WTC11 (cell line): Measurements from ENCODE around the gene ZC3H4. TPM values are rescaled to one million over a fixed set of nuclear protein-coding genes. Genes with fewer than 3 reads are reported as not detected.
A peak's percentile ranks its signal among the peaks of the same experiment; 100 is the strongest.

Experiments
- ATAC-seq: fragments of 200-7000 bp; cut with Tn5 transposase; 2 replicates; pipeline ENCODE4 v1.10.0; 2021; ENCODE audit warnings: mild to moderate bottlenecking, moderate library complexity
- CTCF ChIA-PET: fragments of 300-600 bp; sonication (Branson Sonifier 250); formaldehyde crosslinking; loops from one replicate; lab custom pipeline; 2021; ENCODE audit warnings: antibody characterized with exemption; lab: Charles Lee
- POLR2A ChIA-PET: fragments of 350-600 bp; sonication (Branson Sonifier 250); formaldehyde crosslinking; loops from one replicate; lab custom pipeline; 2021; ENCODE audit warnings: antibody characterized with exemption; lab: Charles Lee
- DNase-seq: peaks from one replicate; pipeline ENCODE4 v3.0.0; 2021; ENCODE audit warnings: low spot score
- H3K27ac Mint-ChIP-seq: 2 replicates; pipeline ENCODE4 v1.8.0; 2021; ENCODE audit warnings: mixed read lengths
- H3K27me3 Mint-ChIP-seq: 2 replicates; pipeline ENCODE4 v1.8.0; 2021; ENCODE audit warnings: low read depth, mild to moderate bottlenecking, moderate library complexity, mixed read lengths
- H3K36me3 Mint-ChIP-seq: 2 replicates; pipeline ENCODE4 v1.8.0; 2021; ENCODE audit warnings: mixed read lengths
- H3K4me1 Mint-ChIP-seq: 2 replicates; pipeline ENCODE4 v1.8.0; 2022; ENCODE audit warnings: mixed read lengths
- H3K4me3 Mint-ChIP-seq: 2 replicates; pipeline ENCODE4 v1.8.0; 2021; ENCODE audit warnings: mild to moderate bottlenecking, moderate library complexity, mixed read lengths
- H3K9me3 Mint-ChIP-seq: 2 replicates; pipeline ENCODE4 v1.8.0; 2021; ENCODE audit warnings: mixed read lengths
- ETV6 ChIP-seq: sonication (generic); formaldehyde crosslinking; IDR thresholded peaks from 2 replicates; pipeline ENCODE4 v1.8.1; 2022; ENCODE audit warnings: mild to moderate bottlenecking, missing genetic modification reagents
- JAZF1 ChIP-seq: fragments of 250-450 bp; sonication (Bioruptor Pico); IDR thresholded peaks from 2 replicates; pipeline ENCODE4 v1.9.0; 2021; ENCODE audit warnings: moderate library complexity, mild to moderate bottlenecking, inconsistent platforms
- KAT7 ChIP-seq: sonication (generic); formaldehyde crosslinking; IDR thresholded peaks from 2 replicates; pipeline ENCODE4 v1.8.1; 2023; ENCODE audit warnings: missing genetic modification reagents, mild to moderate bottlenecking, borderline replicate concordance
- MYBL2 ChIP-seq: sonication (generic); formaldehyde crosslinking; IDR thresholded peaks from 2 replicates; pipeline ENCODE4 v1.8.1; 2023; ENCODE audit warnings: mild to moderate bottlenecking, moderate library complexity, missing genetic modification reagents
- NFYB ChIP-seq: sonication (generic); formaldehyde crosslinking; conservative IDR thresholded peaks from 2 replicates; pipeline ENCODE4 v1.8.0; 2022; ENCODE audit warnings: low read depth, missing genetic modification reagents
- NR2C2 ChIP-seq: sonication (generic); formaldehyde crosslinking; IDR thresholded peaks from 2 replicates; pipeline ENCODE4 v1.8.0; 2022; ENCODE audit warnings: mild to moderate bottlenecking, missing genetic modification reagents
- ZNF263 ChIP-seq: sonication (generic); formaldehyde crosslinking; IDR thresholded peaks from 2 replicates; pipeline ENCODE4 v1.8.1; 2022; ENCODE audit warnings: low read depth, mild to moderate bottlenecking, moderate library complexity, missing genetic modification reagents
- ZNF423 ChIP-seq: fragments of 250-450 bp; sonication (Bioruptor Pico); IDR thresholded peaks from 2 replicates; pipeline ENCODE4 v2.1.2; 2022; ENCODE audit warnings: mild to moderate bottlenecking, moderate library complexity
- total RNA-seq: library from RNA; stranded (reverse); gene quantifications from 3 replicates; pipeline ENCODE4 v1.2.3, GENCODE V29; 2021
- TF ChIP-seq, protein P1 (sequence below): sonication (generic); formaldehyde crosslinking; IDR thresholded peaks from 2 replicates; pipeline ENCODE4 v1.8.1; 2022; ENCODE audit warnings: low read depth, mild to moderate bottlenecking, moderate library complexity, missing genetic modification reagents, borderline replicate concordance
- TF ChIP-seq, protein P2 (sequence below): sonication (generic); formaldehyde crosslinking; conservative IDR thresholded peaks from 2 replicates; pipeline ENCODE4 v1.8.1; 2022; ENCODE audit warnings: mild to moderate bottlenecking, missing genetic modification reagents
- TF ChIP-seq, protein P3 (sequence below): fragments of 200-600 bp; IDR thresholded peaks from 2 replicates; pipeline ENCODE4 v1.8.0; 2022; ENCODE audit warnings: antibody characterized with exemption
- TF ChIP-seq, protein P4 (sequence below): sonication (generic); formaldehyde crosslinking; IDR thresholded peaks from 2 replicates; pipeline ENCODE4 v1.8.0; 2022; ENCODE audit warnings: mild to moderate bottlenecking, missing genetic modification reagents
- TF ChIP-seq, protein P5 (sequence below): fragments of 250-450 bp; sonication (Bioruptor Pico); IDR thresholded peaks from 2 replicates; pipeline ENCODE4 v1.9.0; 2021; ENCODE audit warnings: mild to moderate bottlenecking, borderline replicate concordance
- TF ChIP-seq, protein P6 (sequence below): fragments of 250-450 bp; sonication (Bioruptor Pico); IDR thresholded peaks from 2 replicates; pipeline ENCODE4 v1.8.0; 2021; ENCODE audit warnings: mild to moderate bottlenecking
- TF ChIP-seq, protein P7 (sequence below): fragments of 250-450 bp; sonication (Bioruptor Pico); IDR thresholded peaks from 2 replicates; pipeline ENCODE4 v1.9.0; 2021; ENCODE audit warnings: mild to moderate bottlenecking
- TF ChIP-seq, protein P8 (sequence below): sonication (generic); formaldehyde crosslinking; IDR thresholded peaks from 2 replicates; pipeline ENCODE4 v1.8.1; 2023; ENCODE audit warnings: mild to moderate bottlenecking, missing genetic modification reagents, moderate library complexity
- TF ChIP-seq, protein P9 (sequence below): sonication (generic); formaldehyde crosslinking; IDR thresholded peaks from 2 replicates; pipeline ENCODE4 v1.8.0; 2022; ENCODE audit warnings: mild to moderate bottlenecking, missing genetic modification reagents
- TF ChIP-seq, protein P10 (sequence below): sonication (generic); formaldehyde crosslinking; IDR thresholded peaks from 2 replicates; pipeline ENCODE4 v1.8.0; 2022; ENCODE audit warnings: mild to moderate bottlenecking, missing genetic modification reagents
- TF ChIP-seq, protein P11 (sequence below): sonication (generic); formaldehyde crosslinking; IDR thresholded peaks from 2 replicates; pipeline ENCODE4 v1.8.1; 2023; ENCODE audit warnings: mild to moderate bottlenecking, missing genetic modification reagents

Gene ZC3H4
- total RNA-seq, 1 experiment from 2014 or later = 67.2 TPM

DNA sequence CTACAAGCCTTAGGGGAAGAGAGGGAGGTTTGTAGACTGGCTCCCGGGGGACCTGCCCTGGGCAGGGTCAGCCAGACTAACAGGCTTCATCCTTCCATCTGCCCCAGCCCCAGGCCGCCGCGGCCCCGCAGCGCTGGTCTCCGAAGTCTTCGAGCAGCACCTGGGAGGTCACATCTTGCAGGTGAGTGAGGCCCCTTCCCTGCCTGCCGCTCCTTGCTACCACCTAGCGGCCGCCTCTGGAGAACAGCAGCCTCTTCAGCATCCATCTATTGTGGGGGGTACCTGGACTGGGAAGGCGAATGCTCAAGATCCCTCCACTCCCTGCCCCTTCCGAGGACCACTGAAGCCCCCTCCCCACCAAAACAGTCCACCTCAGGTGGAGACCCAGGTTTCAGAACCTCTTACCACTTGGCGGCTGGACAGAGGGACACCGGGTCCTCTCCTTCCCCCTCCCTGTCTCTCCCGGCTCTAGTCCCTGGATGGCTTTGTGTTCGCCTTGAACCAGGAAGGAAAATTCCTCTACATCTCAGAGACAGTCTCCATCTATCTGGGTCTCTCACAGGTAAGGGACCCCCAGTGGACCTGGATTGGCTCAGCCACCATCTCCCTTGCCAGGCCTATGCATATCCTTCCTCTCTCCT lies 81.3 kb downstream of the ZC3H4 start:
- TF ChIP-seq, protein P1, sequence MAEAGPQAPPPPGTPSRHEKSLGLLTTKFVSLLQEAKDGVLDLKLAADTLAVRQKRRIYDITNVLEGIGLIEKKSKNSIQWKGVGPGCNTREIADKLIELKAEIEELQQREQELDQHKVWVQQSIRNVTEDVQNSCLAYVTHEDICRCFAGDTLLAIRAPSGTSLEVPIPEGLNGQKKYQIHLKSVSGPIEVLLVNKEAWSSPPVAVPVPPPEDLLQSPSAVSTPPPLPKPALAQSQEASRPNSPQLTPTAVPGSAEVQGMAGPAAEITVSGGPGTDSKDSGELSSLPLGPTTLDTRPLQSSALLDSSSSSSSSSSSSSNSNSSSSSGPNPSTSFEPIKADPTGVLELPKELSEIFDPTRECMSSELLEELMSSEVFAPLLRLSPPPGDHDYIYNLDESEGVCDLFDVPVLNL = no peak
- TF ChIP-seq, protein P2, sequence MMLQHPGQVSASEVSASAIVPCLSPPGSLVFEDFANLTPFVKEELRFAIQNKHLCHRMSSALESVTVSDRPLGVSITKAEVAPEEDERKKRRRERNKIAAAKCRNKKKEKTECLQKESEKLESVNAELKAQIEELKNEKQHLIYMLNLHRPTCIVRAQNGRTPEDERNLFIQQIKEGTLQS = no peak
- TF ChIP-seq, protein P3, sequence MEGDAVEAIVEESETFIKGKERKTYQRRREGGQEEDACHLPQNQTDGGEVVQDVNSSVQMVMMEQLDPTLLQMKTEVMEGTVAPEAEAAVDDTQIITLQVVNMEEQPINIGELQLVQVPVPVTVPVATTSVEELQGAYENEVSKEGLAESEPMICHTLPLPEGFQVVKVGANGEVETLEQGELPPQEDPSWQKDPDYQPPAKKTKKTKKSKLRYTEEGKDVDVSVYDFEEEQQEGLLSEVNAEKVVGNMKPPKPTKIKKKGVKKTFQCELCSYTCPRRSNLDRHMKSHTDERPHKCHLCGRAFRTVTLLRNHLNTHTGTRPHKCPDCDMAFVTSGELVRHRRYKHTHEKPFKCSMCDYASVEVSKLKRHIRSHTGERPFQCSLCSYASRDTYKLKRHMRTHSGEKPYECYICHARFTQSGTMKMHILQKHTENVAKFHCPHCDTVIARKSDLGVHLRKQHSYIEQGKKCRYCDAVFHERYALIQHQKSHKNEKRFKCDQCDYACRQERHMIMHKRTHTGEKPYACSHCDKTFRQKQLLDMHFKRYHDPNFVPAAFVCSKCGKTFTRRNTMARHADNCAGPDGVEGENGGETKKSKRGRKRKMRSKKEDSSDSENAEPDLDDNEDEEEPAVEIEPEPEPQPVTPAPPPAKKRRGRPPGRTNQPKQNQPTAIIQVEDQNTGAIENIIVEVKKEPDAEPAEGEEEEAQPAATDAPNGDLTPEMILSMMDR = peak; percentile 82
- TF ChIP-seq, protein P4, sequence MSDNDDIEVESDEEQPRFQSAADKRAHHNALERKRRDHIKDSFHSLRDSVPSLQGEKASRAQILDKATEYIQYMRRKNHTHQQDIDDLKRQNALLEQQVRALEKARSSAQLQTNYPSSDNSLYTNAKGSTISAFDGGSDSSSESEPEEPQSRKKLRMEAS = peak; percentile 70; the same call in 1 of the 2 replicates
- TF ChIP-seq NFYB (CRISPR knock-in tag) = no peak
- POLR2A ChIA-PET = no interaction called here
- Mint-ChIP-seq H3K27me3 (peaks cover 59% of the 10 kb centered on the region), H3K36me3 (no peaks in the 10 kb centered on the region), H3K4me1 (peaks cover 25% of the 10 kb centered on the region), H3K27ac (no peak overlapping the region), H3K9me3 (no peaks in the 10 kb centered on the region), H3K4me3 (no peak overlapping the region)
- DNase-seq = peak; percentile 88
- peak; percentile 78 for ATAC-seq
- CTCF ChIA-PET = interaction anchor here (1.2 to 1.8 kb wide), 3 partner anchors 13 to 47 kb away, joined by 3 to 11 read pairs (median 5); partner anchors contain the start of gene NPAS1

DNA sequence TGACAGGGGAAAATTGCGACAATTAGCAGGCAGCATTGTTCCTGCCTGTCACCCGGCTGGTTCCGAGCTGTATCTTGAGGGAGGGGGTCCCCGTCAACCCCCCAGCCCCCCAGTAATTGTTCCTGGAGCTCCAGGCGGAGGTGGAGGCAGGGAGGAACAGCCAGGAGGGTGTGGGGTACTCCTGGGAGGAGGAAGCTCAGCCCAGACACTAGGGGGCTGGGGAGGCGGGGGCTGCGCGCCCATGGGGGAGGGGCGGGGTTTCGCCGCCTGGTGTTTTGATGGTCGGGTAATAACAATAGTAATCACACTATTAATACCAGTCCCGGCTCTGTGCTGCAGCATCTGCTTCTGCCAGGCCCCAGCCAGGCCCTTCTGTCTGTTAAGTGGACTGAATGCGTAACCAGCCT lies 85.4 kb downstream of the ZC3H4 start:
- Mint-ChIP-seq H3K4me1 (peaks cover 16% of the 10 kb centered on the region), H3K27me3 (peaks cover 85% of the 10 kb centered on the region), H3K9me3 (no peaks in the 10 kb centered on the region), H3K36me3 (no peaks in the 10 kb centered on the region), H3K27ac (no peak overlapping the region), H3K4me3 (peak overlapping the region; percentile 46; the same call in 1 of the 2 replicates)
- ChIA-PET CTCF (interaction anchor here (0.5 to 2.9 kb wide), 8 partner anchors 9 to 321 kb away, joined by 3 to 24 read pairs (median 4); partner anchors contain the start of genes DHX34, NPAS1 and ZC3H4), POLR2A (no interaction called here)
- DNase-seq (no peak), ATAC-seq (peak; percentile 35)
- TF ChIP-seq, protein P5, sequence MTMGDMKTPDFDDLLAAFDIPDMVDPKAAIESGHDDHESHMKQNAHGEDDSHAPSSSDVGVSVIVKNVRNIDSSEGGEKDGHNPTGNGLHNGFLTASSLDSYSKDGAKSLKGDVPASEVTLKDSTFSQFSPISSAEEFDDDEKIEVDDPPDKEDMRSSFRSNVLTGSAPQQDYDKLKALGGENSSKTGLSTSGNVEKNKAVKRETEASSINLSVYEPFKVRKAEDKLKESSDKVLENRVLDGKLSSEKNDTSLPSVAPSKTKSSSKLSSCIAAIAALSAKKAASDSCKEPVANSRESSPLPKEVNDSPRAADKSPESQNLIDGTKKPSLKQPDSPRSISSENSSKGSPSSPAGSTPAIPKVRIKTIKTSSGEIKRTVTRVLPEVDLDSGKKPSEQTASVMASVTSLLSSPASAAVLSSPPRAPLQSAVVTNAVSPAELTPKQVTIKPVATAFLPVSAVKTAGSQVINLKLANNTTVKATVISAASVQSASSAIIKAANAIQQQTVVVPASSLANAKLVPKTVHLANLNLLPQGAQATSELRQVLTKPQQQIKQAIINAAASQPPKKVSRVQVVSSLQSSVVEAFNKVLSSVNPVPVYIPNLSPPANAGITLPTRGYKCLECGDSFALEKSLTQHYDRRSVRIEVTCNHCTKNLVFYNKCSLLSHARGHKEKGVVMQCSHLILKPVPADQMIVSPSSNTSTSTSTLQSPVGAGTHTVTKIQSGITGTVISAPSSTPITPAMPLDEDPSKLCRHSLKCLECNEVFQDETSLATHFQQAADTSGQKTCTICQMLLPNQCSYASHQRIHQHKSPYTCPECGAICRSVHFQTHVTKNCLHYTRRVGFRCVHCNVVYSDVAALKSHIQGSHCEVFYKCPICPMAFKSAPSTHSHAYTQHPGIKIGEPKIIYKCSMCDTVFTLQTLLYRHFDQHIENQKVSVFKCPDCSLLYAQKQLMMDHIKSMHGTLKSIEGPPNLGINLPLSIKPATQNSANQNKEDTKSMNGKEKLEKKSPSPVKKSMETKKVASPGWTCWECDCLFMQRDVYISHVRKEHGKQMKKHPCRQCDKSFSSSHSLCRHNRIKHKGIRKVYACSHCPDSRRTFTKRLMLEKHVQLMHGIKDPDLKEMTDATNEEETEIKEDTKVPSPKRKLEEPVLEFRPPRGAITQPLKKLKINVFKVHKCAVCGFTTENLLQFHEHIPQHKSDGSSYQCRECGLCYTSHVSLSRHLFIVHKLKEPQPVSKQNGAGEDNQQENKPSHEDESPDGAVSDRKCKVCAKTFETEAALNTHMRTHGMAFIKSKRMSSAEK (CRISPR knock-in tag) = no peak
- TF ChIP-seq ZNF263 = no peak
- TF ChIP-seq, protein P6, sequence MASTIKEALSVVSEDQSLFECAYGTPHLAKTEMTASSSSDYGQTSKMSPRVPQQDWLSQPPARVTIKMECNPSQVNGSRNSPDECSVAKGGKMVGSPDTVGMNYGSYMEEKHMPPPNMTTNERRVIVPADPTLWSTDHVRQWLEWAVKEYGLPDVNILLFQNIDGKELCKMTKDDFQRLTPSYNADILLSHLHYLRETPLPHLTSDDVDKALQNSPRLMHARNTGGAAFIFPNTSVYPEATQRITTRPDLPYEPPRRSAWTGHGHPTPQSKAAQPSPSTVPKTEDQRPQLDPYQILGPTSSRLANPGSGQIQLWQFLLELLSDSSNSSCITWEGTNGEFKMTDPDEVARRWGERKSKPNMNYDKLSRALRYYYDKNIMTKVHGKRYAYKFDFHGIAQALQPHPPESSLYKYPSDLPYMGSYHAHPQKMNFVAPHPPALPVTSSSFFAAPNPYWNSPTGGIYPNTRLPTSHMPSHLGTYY = no peak
- TF ChIP-seq, protein P7, sequence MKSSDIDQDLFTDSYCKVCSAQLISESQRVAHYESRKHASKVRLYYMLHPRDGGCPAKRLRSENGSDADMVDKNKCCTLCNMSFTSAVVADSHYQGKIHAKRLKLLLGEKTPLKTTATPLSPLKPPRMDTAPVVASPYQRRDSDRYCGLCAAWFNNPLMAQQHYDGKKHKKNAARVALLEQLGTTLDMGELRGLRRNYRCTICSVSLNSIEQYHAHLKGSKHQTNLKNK = no peak
- TF ChIP-seq, protein P8, sequence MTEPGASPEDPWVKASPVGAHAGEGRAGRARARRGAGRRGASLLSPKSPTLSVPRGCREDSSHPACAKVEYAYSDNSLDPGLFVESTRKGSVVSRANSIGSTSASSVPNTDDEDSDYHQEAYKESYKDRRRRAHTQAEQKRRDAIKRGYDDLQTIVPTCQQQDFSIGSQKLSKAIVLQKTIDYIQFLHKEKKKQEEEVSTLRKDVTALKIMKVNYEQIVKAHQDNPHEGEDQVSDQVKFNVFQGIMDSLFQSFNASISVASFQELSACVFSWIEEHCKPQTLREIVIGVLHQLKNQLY (CRISPR knock-in tag) = no peak
- no peak for TF ChIP-seq ZNF423 (CRISPR knock-in tag)
- TF ChIP-seq, protein P9, sequence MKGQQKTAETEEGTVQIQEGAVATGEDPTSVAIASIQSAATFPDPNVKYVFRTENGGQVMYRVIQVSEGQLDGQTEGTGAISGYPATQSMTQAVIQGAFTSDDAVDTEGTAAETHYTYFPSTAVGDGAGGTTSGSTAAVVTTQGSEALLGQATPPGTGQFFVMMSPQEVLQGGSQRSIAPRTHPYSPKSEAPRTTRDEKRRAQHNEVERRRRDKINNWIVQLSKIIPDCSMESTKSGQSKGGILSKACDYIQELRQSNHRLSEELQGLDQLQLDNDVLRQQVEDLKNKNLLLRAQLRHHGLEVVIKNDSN (CRISPR knock-in tag) = no peak
- TF ChIP-seq JAZF1 (CRISPR knock-in tag) = no peak
- no peak for TF ChIP-seq ETV6
- no peak for TF ChIP-seq KAT7 (CRISPR knock-in tag)
- TF ChIP-seq, protein P10, sequence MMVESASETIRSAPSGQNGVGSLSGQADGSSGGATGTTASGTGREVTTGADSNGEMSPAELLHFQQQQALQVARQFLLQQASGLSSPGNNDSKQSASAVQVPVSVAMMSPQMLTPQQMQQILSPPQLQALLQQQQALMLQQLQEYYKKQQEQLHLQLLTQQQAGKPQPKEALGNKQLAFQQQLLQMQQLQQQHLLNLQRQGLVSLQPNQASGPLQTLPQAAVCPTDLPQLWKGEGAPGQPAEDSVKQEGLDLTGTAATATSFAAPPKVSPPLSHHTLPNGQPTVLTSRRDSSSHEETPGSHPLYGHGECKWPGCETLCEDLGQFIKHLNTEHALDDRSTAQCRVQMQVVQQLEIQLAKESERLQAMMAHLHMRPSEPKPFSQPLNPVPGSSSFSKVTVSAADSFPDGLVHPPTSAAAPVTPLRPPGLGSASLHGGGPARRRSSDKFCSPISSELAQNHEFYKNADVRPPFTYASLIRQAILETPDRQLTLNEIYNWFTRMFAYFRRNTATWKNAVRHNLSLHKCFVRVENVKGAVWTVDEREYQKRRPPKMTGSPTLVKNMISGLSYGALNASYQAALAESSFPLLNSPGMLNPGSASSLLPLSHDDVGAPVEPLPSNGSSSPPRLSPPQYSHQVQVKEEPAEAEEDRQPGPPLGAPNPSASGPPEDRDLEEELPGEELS (CRISPR knock-in tag) = no peak
- no peak for TF ChIP-seq NR2C2 (CRISPR knock-in tag)
- TF ChIP-seq MYBL2 = no peak
- TF ChIP-seq, protein P11, sequence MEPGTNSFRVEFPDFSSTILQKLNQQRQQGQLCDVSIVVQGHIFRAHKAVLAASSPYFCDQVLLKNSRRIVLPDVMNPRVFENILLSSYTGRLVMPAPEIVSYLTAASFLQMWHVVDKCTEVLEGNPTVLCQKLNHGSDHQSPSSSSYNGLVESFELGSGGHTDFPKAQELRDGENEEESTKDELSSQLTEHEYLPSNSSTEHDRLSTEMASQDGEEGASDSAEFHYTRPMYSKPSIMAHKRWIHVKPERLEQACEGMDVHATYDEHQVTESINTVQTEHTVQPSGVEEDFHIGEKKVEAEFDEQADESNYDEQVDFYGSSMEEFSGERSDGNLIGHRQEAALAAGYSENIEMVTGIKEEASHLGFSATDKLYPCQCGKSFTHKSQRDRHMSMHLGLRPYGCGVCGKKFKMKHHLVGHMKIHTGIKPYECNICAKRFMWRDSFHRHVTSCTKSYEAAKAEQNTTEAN (CRISPR knock-in tag) = no peak
